Epithelial cell of proximal tubule (primary cell): ENCODE data around the gene RIMBP2. TPM values are rescaled to one million over a fixed set of nuclear protein-coding genes. Genes with fewer than 3 reads are reported as not detected.

ENCODE experiments used
- DNase-seq: peaks from one replicate; pipeline ENCODE4 v3.0.0-alpha.2; 2011; ENCODE audit warnings: low read depth
- H3K4me3 ChIP-seq: 2 replicates; pipeline ENCODE4 v1.5.1; 2011; ENCODE audit warnings: low read depth, mild to moderate bottlenecking, low read length
- CTCF ChIP-seq: conservative IDR thresholded peaks from 2 replicates; pipeline ENCODE4 v1.5.1; 2012; ENCODE audit warnings: low read depth, mild to moderate bottlenecking, low read length
- total RNA-seq: library from RNA; depleted of rRNA; stranded (reverse); fragments of >200 nt; gene quantifications from 2 replicates; pipeline ENCODE4 v1.2.3, GENCODE V29; 2015

Gene RIMBP2
- total RNA-seq, 1 donor from 2014 or later = 0.98 TPM

GRCh38 chr12:130711756-130712155 is 4.3 kb downstream of the RIMBP2 start:
- DNase-seq = no peak
- no peak overlapping the region for H3K4me3 ChIP-seq
- no peak for TF ChIP-seq CTCF

GRCh38 chr12:130710733-130711080 is 5.4 kb downstream of the RIMBP2 start:
- no peak for DNase-seq
- H3K4me3 ChIP-seq = no peak overlapping the region
- no peak for TF ChIP-seq CTCF

DNA sequence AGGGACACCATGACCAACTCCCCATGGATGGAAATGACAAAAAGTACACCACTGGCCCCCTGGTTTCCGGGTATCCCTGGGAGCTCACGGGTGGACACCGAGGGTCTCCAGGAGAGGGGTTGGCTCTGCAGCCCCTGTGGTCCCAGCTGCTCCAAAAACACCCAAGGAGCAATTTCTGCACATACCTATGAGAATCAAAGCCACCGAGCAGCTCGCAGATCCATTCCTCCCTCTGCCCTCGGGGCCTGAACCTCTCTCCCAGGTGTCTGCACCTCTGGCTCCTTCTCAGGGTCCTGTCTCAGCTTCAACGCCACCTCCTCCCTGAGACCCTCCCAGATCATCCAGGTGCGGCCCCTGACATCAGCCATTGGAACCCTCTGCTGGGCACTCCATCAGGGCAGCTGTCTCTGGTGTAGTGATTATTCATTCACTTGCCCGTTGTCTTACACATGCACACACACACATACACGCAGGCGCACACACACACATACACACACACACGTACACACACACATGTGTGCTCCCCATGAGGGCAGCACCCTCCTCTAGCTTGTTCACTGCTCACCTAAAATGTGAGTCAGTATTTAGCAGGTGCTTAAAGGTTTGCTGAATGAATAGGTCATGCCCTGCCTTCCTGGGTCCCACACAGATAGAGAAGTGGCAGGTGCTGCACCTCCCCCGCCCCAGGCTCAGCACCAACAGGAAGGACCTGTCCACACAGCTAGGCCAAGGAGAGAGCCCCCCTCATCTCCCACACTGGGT is 5.9 kb downstream of the RIMBP2 start:
- no peak for DNase-seq
- H3K4me3 ChIP-seq = no peak overlapping the region
- TF ChIP-seq CTCF = no peak

DNA sequence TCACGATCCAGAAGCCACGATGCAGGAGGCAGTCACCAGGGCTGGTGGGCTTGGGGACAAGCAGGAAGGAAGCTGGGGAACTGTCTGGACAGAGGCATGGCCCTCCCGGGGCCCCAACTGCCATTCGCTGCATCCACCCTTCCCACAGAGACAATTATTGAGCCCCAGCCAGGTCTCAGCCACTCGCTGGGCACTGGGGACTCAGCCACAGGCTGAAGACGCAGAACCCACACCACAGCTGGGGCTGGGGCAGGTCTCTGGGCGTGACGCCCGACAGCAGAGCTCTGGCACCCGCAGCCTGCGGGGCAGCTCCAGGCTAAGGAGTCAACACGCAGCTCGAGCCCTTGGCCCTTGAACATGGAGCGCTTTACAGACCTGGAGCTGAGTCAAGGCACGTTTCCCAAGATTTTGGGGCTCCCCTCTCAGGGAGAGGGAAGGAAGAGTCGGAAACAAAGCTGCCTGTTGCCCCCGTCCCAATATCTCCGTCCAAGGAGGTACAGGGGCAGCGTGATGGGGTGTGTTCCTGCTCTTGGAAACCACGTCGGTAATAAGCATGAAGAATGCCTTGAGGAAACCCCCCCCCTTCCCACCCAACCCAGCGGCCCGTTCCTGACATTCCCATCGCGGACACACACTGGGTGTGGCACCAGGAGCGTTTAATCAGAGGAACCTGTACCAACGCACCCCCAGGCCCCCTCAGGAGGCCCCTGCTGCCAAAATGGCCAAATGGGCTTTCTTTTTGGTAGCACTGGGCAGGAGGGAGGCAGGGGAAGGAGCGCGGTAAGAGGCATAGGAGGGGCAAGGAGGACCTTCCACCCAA is 6.7 kb downstream of the RIMBP2 start:
- no peak for TF ChIP-seq CTCF
- DNase-seq = no peak
- H3K4me3 ChIP-seq = no peak overlapping the region

DNA sequence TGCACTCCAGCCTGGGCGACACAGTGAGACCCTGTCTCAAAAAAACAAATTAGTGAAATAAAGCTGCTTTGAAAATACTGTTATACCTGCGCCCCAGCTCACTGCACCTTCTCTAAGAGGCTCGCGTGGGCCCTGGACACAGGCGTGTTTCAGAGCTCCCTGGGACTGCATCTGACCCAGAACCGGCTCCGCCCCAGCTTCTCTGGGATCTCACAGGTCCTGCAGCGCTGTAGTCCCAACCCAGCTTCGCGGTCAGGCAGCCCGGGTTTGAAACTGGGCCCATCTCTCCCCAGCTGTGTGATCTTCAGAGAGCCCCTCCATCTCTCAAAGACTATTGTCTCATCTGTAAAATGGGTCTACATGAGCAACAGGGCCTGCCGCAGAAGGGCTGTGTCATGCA is 7.5 kb downstream of the RIMBP2 start:
- no peak for DNase-seq
- H3K4me3 ChIP-seq = no peak overlapping the region
- TF ChIP-seq CTCF = no peak

GRCh38 chr12:130707571-130707891 is 8.6 kb downstream of the RIMBP2 start:
- no peak for DNase-seq
- no peak overlapping the region for H3K4me3 ChIP-seq
- no peak for TF ChIP-seq CTCF
